Muscle of back (tissue), 11 donors: ENCODE data around the gene SETD2. TPM values are rescaled to one million over a fixed set of nuclear protein-coding genes. Genes with fewer than 3 reads are reported as not detected.
"Not testable (repeated sequence)": the region's sequence is repeated elsewhere in the genome, so short reads cannot be mapped to it uniquely, and the experiment has no call there.

ENCODE experiments used
- DNase-seq, 3 donors: peaks; one replicate each; pipeline versions ENCODE4 v3.0.0 to v3.0.0-alpha.2; 2013
- polyA plus RNA-seq, 10 donors: library from polyadenylated mRNA; unstranded; fragments of 120-200 nt; gene quantifications; one replicate each; pipeline ENCODE4 v1.2.1, GENCODE V29; 2013; ENCODE audit not compliant: insufficient read length in 10 of 10

Gene SETD2
- polyA plus RNA-seq, 10 donors, result 29.5 to 42.0 (median 36.4) TPM

- DNase-seq, result no peak
Observed at GRCh38 chr3:47036145-47036544, 127.8 kb downstream of the SETD2 start.

GRCh38 chr3:47035645-47036044 lies 128.3 kb downstream of the SETD2 start:
- DNase-seq, result no peak

- no peak for DNase-seq
Observed at GRCh38 chr3:47034868-47035489, 128.9 kb downstream of the SETD2 start.

GRCh38 chr3:47031041-47031440 lies 132.9 kb downstream of the SETD2 start:
- DNase-seq, result not testable (repeated sequence)

GRCh38 chr3:47028667-47029066 lies 135.2 kb downstream of the SETD2 start:
- no peak for DNase-seq

- no peak for DNase-seq
Observed at GRCh38 chr3:47028146-47028545, 135.8 kb downstream of the SETD2 start.

- DNase-seq, result not testable (repeated sequence)
Observed at GRCh38 chr3:47026432-47026831, 137.5 kb downstream of the SETD2 start.

GRCh38 chr3:47024932-47025331 lies 139.0 kb downstream of the SETD2 start:
- no peak for DNase-seq

- no peak for DNase-seq
Observed at GRCh38 chr3:47022641-47023071, 141.3 kb downstream of the SETD2 start.

- DNase-seq, result no peak
Observed at GRCh38 chr3:47020311-47020710, 143.6 kb downstream of the SETD2 start.

- DNase-seq, result no peak
Observed at GRCh38 chr3:47019201-47019600, 144.7 kb downstream of the SETD2 start.

GRCh38 chr3:47018269-47018611 lies 145.7 kb downstream of the SETD2 start:
- DNase-seq, result no peak

- DNase-seq, result no peak
Observed at GRCh38 chr3:47017504-47018268, 146.2 kb downstream of the SETD2 start.

GRCh38 chr3:47016934-47017435 lies 146.9 kb downstream of the SETD2 start:
- peak in 1 of 3 donors; percentile 64 for DNase-seq

- no peak for DNase-seq
Observed at GRCh38 chr3:47016086-47016933, 147.6 kb downstream of the SETD2 start.

GRCh38 chr3:47015151-47015550 lies 148.8 kb downstream of the SETD2 start:
- DNase-seq, result no peak

GRCh38 chr3:47014036-47014435 lies 149.9 kb downstream of the SETD2 start:
- no peak for DNase-seq

- DNase-seq, result no peak
Observed at GRCh38 chr3:47013231-47013630, 150.7 kb downstream of the SETD2 start.

GRCh38 chr3:47012342-47013230 lies 151.3 kb downstream of the SETD2 start:
- no peak for DNase-seq

GRCh38 chr3:47011371-47011770 lies 152.5 kb downstream of the SETD2 start:
- DNase-seq, result no peak

- no peak for DNase-seq
Observed at GRCh38 chr3:47010910-47011309, 153.0 kb downstream of the SETD2 start.
